ENCODE results near the gene YTHDF1. TPM values are rescaled to one million over a fixed set of nuclear protein-coding genes. Genes with fewer than 3 reads are reported as not detected.

YTHDF1 gene
- 32.6 and 34.1 TPM in 2 replicates for total RNA-seq

DNA sequence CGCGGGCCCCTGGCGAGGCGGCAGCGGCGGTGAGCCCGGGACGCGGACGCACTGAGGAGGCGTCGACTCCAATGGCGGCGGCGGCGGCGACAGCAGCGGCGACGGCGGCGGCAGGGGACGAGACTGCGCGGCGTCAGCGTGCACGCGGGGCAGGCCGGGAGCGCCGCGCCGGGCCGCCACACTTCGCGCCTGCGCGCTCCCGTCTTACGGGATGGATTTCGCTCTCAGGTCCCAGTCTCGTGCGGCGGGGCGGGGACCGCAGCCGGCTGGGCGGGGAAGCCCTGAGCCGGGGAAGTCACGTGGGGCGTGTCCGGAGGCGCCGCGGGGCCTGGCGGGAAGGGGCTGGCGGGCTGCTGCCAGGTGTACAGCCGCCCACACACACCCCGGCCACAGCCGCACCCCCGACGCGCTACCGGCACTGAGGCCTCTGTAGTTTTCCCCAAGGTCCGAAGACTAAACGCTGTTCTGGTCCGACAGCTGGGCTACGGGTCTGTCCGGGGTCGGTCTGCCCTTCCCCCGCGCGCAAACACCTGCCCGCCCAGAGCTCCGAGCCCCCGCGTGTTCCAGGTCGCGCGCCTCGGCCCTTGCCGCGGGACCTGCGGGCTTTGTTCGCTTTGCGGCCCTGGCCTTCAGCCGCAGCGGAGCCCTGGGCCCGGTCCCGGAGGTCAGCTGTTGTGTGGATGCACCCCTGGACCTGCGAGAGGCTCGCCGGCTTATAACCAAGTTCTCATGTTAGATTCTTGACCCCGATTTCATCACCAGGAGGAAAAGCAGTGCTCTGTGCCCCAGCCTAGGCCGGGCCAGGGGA lies at the start of gene YTHDF1:
Gene YTHDF1, minus strand, starts transcription at position 91 of the 808 bp plus-strand sequence. CDS start 239 bp downstream, outside the sequence.
- H3K36me3 Mint-ChIP-seq (ENCODE audit: low read depth), result peaks cover 38% of the 10 kb centered on the region
- peak; percentile 96 for DNase-seq
- peaks cover 4% of the 10 kb centered on the region for H3K27me3 Mint-ChIP-seq
- POLR2A ChIA-PET, result interaction anchor here (1.1 kb wide), 1 partner anchor 56 kb away, joined by 4 read pairs; the partner anchor contains the start of gene ARFGAP1
- intact Hi-C loops (cut with micrococcal nuclease), result loop anchor here (1.0 kb wide), 2 partner anchors 37 to 56 kb away; partner anchors contain the start of gene ARFGAP1
- peak; percentile 87 for ATAC-seq (ENCODE audit: low read depth)
- H3K4me1 Mint-ChIP-seq, result peaks cover 40% of the 10 kb centered on the region
- CTCF ChIA-PET, result no interaction called here
- no peaks in the 10 kb centered on the region for H3K9me3 Mint-ChIP-seq
- peak within 1 kb of the TSS; percentile 89 for H3K4me3 Mint-ChIP-seq
- TF ChIP-seq, protein P1, sequence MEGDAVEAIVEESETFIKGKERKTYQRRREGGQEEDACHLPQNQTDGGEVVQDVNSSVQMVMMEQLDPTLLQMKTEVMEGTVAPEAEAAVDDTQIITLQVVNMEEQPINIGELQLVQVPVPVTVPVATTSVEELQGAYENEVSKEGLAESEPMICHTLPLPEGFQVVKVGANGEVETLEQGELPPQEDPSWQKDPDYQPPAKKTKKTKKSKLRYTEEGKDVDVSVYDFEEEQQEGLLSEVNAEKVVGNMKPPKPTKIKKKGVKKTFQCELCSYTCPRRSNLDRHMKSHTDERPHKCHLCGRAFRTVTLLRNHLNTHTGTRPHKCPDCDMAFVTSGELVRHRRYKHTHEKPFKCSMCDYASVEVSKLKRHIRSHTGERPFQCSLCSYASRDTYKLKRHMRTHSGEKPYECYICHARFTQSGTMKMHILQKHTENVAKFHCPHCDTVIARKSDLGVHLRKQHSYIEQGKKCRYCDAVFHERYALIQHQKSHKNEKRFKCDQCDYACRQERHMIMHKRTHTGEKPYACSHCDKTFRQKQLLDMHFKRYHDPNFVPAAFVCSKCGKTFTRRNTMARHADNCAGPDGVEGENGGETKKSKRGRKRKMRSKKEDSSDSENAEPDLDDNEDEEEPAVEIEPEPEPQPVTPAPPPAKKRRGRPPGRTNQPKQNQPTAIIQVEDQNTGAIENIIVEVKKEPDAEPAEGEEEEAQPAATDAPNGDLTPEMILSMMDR (IDR thresholded peaks at IDR 0.05), result no peak
- peak within 1 kb of the TSS; percentile 84 for H3K27ac Mint-ChIP-seq

DNA sequence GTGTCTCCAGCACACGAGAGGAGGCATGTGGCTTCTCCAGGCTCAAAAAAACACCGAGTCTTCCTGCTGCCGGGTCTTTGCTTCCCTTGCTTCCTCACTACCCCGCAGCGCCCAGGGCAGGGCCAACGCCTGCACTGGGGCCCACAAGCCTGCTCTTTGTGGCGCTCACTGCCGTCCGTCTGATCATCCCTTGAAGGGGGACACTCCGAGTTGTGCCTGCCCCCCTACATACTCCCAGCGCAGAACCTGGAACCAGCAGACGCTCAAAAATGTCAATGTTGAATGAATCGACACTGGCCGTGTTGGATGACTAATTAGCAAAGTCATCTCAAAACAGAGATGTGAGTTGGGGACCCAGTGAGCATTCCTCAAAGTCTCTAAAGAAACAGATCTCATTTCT lies 48.6 kb upstream of the YTHDF1 start:
- DNase-seq (no peak), ATAC-seq (ENCODE audit: low read depth) (no peak)
- H3K27ac Mint-ChIP-seq, result no peak overlapping the region
- H3K27me3 Mint-ChIP-seq, result peaks cover 23% of the 10 kb centered on the region
- CTCF ChIA-PET, result no interaction called here
- no peaks in the 10 kb centered on the region for H3K9me3 Mint-ChIP-seq
- TF ChIP-seq, protein P1 (IDR thresholded peaks at IDR 0.05), result no peak
- POLR2A ChIA-PET, result no interaction called here
- intact Hi-C loops (cut with micrococcal nuclease), result no loop called here
- no peak overlapping the region for H3K4me3 Mint-ChIP-seq
- no peaks in the 10 kb centered on the region for H3K36me3 Mint-ChIP-seq (ENCODE audit: low read depth)
- no peaks in the 10 kb centered on the region for H3K4me1 Mint-ChIP-seq

DNA sequence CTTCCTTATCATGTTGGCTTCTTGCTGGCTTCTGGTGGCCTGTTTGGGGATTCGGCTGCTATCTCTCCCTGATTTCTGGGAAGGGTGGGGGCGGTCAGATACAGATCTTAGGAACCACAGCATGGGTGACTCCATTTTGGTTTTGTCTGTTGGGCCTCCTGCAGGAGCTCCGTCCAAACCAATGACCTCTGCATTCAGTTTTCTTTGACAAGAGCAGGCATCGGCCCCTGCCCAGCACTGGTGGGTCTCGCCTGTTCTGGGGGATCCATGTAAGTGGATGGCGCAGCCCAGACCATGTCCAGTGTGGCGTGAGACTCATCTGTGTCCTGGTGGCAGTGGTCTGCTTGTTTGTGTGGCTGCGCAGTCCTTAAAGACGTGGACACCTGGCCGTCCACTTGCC lies 48.1 kb upstream of the YTHDF1 start:
- H3K27ac Mint-ChIP-seq, result no peak overlapping the region
- ChIA-PET CTCF (no interaction called here), POLR2A (no interaction called here)
- H3K36me3 Mint-ChIP-seq (ENCODE audit: low read depth), result no peaks in the 10 kb centered on the region
- TF ChIP-seq, protein P1 (IDR thresholded peaks at IDR 0.05), result no peak
- no peaks in the 10 kb centered on the region for H3K4me1 Mint-ChIP-seq
- H3K27me3 Mint-ChIP-seq, result peaks cover 27% of the 10 kb centered on the region
- DNase-seq (no peak), ATAC-seq (ENCODE audit: low read depth) (no peak)
- H3K4me3 Mint-ChIP-seq, result no peak overlapping the region
- intact Hi-C loops (cut with micrococcal nuclease), result no loop called here
- H3K9me3 Mint-ChIP-seq, result no peaks in the 10 kb centered on the region

DNA sequence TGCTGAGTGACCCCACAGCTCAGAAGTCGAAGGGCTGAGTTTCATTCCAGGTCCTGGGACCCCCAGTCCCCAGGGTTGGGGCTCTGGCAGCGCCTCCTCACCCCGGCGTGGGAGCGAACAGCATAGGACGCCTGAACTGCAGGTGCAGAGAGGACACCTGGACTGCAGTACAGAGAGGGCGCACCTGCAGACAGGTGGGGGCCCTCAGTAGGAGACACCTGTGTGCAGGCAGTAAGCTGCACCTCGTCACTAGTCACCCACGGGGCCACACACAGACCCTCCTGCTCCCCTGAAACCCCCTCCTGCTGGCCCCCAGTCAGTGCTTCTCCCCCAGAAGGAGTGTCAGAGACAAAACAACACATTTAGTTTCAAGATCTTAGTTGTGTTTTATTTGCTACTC lies 46.9 kb upstream of the YTHDF1 start:
- ATAC-seq (ENCODE audit: low read depth), result no peak
- Mint-ChIP-seq H3K27ac (no peak overlapping the region), H3K27me3 (peaks cover 29% of the 10 kb centered on the region), H3K4me1 (no peaks in the 10 kb centered on the region), H3K36me3 (ENCODE audit: low read depth) (no peaks in the 10 kb centered on the region), H3K4me3 (no peak overlapping the region), H3K9me3 (no peaks in the 10 kb centered on the region)
- intact Hi-C loops (cut with micrococcal nuclease), result no loop called here
- TF ChIP-seq, protein P1 (IDR thresholded peaks at IDR 0.05), result no peak
- ChIA-PET CTCF (no interaction called here), POLR2A (no interaction called here)
- no peak for DNase-seq

DNA sequence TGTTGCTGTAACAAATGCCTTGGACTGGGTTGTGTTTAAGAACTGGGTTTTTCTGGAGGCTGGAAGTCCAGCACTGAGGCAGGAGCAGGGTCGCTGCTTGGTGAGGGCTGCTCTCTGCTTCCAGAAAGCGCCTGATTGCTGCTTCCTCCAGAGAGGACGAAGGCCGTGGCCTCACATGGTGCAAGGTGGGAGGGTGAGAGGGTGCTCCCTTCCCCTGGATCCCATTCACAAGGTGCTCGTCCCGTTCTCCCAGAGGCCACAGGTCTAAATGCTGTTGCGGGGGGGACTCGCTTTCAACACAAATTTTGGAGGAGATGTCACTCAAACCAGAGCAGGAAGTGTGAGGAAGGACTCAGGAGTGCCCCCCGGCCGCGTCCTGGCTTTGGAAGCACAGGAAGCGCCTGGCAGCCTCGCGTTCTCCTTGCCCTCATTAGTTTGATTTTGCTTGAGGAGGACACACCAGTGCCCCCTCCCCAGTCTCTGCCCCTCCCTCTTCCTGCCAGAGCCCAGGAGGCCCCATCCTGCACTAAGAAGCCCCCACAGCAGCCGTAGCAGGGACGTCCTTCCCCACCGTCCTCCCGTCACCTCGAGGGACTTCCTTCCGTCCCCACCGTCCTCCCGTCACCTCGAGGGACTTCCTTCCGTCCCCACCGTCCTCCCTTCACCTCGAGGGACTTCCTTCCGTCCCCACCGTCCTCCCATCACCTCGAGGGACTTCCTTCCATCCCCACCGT lies 46.0 kb upstream of the YTHDF1 start:
- DNase-seq, result no peak
- Mint-ChIP-seq H3K36me3 (ENCODE audit: low read depth) (no peaks in the 10 kb centered on the region), H3K4me3 (no peak overlapping the region), H3K27ac (no peak overlapping the region), H3K27me3 (peaks cover 29% of the 10 kb centered on the region), H3K4me1 (no peaks in the 10 kb centered on the region), H3K9me3 (no peaks in the 10 kb centered on the region)
- intact Hi-C loops (cut with micrococcal nuclease), result no loop called here
- POLR2A ChIA-PET, result no interaction called here
- TF ChIP-seq, protein P1 (IDR thresholded peaks at IDR 0.05), result no peak
- ATAC-seq (ENCODE audit: low read depth), result no peak
- CTCF ChIA-PET, result no interaction called here

All from activated B cell treated with CpG ODN at 0.5 μM for 24 hours (primary cell).